GM21515 (cell line): ENCODE results near the gene SPIB.
"Not testable (repeated sequence)": the region's sequence is repeated elsewhere in the genome, so short reads cannot be mapped to it uniquely, and the experiment has no call there.

ENCODE experiments used
- ATAC-seq: cut with Tn5 transposase; IDR thresholded peaks from one replicate; pipeline ENCODE4 v1.9.1; 2021; ENCODE audit not compliant: unreplicated experiment

SPIB gene

DNA sequence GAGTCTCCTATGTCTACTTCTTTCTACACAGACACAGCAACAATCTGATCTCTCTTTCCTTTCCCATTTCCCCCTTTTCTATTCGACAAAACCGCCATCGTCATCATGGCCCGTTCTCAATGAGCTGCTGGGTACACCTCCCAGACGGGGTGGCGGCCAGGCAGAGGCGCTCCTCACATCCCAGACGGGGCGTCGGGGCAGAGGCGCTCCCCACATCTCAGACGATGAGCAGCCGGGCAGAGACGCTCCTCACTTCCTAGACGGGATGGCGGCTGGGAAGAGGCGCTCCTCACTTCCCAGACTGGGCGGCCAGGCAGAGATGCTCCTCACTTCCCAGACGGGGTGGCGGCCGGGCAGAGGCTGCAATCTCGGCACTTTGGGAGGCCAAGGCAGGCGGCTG lies 27.8 kb upstream of the SPIB start:
- ATAC-seq, result not testable (repeated sequence)

DNA sequence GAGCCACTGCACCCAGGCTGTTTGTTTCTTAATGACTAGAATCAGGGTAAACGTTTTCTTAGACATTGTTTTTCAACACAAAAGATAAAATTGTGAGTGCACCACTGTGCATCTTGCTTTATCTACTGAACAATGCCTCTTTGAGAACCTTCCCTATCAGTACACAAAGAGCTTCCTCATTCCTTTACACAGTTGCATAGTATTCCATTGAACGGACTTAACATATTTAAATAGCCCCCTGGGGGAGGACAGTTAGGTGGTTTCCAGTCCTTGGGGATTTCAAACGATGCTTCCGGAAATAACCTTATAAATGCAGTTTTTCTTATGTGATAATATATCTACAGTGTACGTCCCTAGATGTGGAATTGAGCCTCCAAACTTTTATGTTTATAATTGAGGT lies 26.0 kb upstream of the SPIB start:
- ATAC-seq, result no peak

DNA sequence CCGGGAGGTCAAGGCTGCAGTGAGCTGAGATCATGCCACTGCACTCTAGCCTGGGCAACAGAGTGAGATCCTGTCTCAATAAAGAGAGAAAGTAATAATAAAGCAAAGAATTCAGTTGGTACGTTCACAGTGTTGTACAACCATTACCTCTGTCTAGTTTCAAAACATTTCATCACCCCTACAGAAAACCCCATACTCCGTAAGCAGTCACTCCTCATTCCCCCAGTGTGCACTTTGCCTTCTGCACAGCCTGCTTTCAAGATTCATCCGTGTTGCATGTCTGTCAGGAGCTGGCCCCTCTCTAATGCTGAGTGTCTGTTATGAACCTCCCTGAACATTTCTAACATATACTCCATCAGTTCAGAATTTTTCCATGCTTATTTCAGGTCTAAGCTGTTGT lies 25.1 kb upstream of the SPIB start:
- ATAC-seq, result no peak

DNA sequence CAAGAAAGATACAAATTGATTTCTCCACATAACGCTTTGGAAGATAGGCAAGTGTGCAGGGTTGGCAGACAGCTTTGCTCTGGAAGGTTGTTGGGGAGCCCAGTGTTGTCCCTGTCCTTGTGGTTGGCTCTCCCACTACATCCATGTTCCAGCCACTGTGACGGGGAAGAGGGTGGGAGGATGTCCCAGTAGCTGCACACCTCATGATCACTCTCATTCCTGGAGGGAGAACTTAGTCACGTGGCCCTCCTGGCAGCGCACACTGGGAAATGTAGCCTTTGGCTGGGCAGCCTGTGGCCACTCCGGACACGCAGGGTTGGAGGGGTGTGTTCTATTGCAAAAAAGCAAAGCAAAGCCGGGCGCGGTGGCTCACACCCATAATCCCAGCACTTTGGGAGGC lies 24.7 kb upstream of the SPIB start:
- no peak for ATAC-seq

DNA sequence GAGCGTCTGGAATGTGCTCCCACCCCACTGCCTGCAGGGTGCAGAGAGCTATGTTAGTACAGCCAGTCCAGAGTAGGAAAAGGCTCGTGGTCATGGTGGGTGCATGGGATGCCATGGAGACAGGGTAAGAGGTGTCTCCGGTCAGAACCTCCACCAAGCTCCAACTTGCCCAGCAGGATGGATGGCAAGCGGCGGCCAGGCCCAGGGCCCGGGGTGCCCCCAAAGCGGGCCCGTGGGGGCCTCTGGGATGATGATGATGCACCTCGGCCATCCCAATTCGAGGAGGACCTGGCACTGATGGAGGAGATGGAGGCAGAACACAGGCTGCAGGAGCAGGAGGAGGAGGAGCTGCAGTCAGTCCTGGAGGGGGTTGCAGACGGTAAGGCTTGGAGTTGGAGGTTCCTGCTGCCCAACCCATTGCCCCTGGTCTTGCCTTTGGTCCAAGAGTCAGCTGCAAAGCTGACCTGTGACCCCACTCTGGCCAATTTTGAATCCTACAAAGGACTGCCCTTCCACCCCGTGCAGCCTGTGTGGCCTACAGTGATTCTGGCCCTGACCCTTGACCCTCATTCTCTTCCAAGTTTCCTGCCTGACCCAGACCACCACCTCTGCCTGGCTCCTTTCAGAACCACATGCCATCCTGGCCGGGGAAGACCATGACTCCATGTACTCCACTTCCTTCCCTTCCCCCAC lies 19.9 kb upstream of the SPIB start:
- no peak for ATAC-seq

DNA sequence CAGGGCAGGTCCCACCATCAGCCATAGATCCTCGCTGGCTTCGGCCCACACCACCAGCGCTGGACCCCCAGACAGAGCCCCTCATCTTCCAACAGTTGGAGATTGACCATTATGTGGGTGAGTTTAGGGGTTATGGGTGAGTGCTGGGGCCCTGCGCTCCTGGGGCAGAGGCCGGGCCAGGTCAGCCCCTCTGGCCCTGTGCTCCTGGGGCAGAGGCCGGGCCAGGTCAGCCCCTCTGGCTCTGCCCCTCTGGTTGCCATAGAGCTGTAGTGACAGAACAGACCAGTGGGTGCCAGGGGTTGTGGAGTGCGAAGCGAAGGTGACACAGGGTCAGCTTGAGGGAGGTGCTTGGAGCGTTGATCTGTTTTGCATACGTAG lies 19.4 kb upstream of the SPIB start:
- no peak for ATAC-seq

DNA sequence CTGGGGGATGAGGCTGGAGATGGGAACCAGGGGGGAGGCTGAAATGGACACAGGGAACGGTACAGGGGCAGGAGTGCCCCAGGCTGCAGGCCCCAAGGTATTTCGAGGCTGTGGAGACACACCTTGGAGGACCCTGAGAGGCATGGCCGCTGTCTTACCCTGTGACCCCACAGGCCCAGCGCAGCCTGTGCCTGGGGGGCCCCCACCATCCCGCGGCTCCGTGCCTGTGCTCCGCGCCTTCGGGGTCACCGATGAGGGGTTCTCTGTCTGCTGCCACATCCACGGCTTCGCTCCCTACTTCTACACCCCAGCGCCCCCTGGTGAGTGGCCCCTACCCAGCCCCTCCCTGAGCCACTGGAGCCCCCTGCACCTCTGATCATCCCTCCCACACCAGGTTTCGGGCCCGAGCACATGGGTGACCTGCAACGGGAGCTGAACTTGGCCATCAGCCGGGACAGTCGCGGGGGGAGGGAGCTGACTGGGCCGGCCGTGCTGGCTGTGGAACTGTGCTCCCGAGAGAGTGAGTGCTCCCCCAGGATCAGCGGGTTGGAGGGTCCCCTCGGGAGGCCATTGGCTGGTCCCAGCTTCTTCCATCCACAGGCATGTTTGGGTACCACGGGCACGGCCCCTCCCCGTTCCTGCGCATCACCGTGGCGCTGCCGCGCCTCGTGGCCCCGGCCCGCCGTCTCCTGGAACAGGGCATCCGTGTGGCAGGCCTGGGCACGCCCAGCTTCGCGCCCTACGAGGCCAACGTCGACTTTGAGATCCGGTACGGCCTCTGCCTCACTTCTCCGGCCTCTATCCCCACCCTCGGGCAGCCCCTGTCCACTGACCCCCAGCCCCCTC lies 16.9 kb upstream of the SPIB start:
- ATAC-seq, result no peak

DNA sequence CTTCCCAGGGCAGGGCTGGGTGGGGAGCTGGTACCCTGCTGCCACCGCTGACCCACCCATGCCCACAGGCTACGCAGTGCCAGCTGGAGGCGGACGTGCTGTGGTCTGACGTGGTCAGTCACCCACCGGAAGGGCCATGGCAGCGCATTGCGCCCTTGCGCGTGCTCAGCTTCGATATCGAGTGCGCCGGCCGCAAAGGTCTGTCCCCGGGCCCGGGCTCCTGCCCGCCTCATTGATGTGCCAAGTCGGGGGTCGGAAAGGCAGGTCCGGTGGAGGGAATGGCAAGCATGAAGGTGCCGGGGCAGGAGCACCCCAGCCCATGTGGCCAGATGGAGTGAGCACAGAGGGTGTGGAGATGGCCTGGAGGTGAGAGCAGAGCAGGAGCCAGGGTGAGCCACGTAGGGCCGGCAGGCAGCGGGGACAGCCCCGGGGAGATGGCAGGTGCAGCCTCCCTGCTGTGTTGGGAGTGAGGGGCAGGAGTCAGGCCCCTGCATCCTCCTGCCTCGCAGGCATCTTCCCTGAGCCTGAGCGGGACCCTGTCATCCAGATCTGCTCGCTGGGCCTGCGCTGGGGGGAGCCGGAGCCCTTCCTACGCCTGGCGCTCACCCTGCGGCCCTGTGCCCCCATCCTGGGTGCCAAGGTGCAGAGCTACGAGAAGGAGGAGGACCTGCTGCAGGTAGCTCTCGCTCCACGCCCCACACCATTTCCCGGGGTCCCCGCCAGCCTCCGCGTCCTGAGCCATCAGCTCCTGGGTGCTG lies 16.0 kb upstream of the SPIB start:
- ATAC-seq, result no peak

DNA sequence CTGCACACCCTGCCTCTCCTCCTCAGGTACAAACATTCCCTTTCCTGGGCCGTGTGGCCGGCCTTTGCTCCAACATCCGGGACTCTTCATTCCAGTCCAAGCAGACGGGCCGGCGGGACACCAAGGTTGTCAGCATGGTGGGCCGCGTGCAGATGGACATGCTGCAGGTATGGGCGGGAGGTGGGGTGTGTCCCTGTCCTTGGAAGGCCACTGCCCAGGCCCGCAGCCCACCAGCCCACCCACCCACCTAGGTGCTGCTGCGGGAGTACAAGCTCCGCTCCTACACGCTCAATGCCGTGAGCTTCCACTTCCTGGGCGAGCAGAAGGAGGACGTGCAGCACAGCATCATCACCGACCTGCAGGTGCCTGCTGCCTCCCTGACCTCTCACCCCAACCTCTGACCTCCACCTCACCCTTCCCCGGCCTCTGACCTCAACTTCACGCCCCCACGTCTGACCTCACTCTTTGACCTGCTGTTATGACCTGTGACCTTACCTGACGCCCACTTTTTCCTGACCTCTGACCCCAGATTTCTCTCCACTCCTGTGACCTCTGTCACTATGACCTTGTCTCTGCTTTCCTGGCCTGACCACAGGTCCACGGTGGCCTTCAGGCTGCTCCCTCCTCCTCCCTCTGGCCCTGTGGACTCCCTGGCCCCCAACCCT lies 12.4 kb upstream of the SPIB start:
- no peak for ATAC-seq

DNA sequence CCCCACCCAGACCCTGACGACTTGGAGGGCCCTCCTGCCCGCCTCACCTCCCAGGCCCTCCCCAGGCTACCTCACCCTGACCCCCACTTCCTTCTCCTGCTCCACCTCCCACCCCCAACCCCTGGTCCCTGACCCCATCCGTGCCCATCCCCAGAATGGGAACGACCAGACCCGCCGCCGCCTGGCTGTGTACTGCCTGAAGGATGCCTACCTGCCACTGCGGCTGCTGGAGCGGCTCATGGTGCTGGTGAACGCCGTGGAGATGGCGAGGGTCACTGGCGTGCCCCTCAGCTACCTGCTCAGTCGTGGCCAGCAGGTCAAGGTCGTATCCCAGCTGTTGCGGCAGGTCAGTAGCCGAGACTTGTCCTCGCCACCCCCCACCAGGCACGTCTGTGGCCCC lies 11.9 kb upstream of the SPIB start:
- ATAC-seq, result no peak

DNA sequence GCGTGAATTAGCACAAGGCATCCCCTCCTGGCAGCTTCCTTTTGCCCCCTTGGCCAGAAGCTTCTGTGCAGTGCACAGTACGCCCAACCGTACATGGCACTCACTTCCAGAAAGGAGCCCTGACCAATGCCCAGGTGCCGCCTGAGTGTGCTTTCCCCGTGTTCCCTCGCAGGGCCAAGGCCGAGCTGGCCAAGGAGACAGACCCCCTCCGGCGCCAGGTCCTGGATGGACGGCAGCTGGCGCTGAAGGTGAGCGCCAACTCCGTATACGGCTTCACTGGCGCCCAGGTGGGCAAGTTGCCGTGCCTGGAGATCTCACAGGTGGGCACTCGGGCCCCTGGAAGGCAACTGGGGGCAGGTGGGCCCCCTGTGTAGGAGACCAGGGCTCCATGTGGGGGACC lies 9.4 kb upstream of the SPIB start:
- no peak for ATAC-seq

DNA sequence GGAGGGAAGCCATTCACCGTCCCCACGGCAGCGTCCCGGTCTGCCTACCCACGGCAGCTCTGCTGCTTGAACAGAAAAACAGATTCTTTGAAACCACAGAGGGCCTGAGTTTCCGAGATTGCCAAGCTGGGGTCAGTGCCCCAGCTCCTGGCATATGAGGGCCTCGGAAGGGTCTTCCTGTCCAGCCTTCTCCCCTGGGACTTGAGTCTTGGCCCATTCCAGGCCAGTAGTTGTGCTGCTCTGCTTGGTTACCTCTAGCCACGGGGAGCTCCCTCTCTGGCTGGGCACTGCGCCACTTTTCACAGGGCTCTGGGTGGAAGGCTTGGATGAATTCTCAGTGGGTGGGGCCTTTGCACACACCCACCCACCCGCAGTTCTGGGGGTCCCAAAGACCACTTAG lies 8.6 kb upstream of the SPIB start:
- ATAC-seq, result no peak

DNA sequence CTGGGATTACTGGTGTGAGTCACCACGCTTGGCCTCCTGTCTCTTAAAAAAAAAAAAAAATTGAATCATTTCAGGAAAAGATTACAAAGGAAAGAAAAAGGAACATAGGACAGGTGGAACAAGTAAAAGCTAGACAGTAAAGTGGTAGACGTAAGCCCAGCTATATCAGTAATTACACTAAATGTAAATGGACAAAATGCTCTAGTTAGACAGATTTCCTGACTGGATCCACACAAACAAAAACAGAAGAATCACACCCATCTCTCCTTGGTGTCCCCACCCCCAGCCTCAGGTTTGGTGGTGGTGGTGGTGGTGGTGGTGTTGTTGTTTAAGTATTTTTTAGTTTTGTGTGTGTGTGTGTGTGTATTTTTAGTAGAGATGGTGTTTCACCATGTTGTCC lies 6.3 kb upstream of the SPIB start:
- no peak for ATAC-seq

DNA sequence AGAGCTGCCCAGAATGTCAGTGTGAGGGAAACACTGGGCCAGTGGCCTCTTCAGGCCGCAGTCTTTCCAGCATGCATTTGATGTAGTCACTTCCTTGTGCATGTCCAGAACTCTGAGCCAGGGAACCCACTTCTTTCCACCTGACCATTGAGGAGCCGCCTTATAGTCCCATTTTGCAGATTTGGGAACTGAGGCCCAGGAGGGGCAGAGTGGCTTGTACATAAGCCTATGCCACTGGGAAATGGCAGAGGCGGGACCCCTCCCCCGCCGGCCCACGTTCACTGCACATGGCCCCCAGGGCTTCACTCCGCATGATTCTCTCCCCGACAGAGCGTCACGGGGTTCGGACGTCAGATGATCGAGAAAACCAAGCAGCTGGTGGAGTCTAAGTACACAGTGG lies 5.6 kb upstream of the SPIB start:
- ATAC-seq, result no peak

DNA sequence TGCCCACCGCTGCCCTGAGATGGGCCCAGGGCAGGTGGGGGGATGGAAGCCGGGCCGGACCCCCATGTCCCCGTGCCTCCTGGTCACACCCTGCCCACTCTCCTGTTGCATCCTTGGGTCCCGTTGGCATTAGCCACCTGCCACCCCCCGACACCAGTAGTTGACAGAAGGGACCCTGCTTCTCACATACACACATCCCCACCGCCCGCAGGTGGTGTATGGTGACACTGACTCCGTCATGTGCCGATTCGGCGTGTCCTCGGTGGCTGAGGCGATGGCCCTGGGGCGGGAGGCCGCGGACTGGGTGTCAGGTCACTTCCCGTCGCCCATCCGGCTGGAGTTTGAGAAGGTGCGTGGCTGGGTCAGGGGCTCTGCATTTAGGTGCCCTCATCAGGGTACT lies 5.2 kb upstream of the SPIB start:
- no peak for ATAC-seq

DNA sequence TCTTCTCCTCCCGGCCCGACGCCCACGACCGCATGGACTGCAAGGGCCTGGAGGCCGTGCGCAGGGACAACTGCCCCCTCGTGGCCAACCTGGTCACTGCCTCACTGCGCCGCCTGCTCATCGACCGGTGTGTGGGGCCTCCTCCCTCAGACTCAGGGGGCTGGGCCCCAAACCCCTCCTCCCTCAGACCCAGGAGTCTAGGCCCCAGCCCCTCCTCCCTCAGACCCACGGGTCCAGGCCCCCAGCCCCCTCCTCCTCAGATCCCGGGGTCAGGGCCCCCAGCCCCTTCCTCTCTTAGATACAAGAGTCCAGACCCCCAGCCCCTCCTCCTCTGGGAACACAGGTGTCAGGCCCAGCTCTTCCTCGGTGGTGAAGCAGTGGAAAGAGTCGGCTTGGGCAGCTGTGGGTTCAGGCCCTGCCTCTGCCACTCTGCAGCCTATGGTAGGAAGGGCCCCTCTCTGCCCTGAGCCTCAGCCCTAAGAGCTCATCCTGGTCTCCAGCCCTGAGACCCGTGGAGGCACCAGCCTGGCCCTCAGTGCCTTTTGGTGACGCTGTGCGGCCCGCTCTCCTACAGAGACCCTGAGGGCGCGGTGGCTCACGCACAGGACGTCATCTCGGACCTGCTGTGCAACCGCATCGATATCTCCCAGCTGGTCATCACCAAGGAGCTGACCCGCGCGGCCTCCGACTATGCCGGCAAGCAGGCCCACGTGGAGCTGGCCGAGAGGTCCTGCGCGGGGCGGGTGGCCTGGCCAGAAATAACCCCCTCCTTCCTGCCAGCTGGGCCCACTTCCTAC lies 3.7 kb upstream of the SPIB start:
- ATAC-seq, result no peak

DNA sequence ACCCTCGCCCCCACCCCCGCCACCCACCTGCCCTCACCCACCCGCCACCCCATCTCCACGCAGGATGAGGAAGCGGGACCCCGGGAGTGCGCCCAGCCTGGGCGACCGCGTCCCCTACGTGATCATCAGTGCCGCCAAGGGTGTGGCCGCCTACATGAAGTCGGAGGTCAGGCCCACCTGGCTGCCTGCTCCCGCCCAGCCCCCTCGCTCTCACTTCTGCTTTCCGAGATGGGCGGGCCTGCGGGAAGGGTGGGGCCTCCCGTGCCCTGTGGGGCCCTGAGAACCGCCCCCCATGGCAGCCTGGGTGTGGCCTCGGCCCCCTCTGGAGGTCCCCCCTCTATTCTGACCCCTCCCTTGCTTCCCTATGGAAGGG lies 3.1 kb upstream of the SPIB start:
- ATAC-seq, result no peak

DNA sequence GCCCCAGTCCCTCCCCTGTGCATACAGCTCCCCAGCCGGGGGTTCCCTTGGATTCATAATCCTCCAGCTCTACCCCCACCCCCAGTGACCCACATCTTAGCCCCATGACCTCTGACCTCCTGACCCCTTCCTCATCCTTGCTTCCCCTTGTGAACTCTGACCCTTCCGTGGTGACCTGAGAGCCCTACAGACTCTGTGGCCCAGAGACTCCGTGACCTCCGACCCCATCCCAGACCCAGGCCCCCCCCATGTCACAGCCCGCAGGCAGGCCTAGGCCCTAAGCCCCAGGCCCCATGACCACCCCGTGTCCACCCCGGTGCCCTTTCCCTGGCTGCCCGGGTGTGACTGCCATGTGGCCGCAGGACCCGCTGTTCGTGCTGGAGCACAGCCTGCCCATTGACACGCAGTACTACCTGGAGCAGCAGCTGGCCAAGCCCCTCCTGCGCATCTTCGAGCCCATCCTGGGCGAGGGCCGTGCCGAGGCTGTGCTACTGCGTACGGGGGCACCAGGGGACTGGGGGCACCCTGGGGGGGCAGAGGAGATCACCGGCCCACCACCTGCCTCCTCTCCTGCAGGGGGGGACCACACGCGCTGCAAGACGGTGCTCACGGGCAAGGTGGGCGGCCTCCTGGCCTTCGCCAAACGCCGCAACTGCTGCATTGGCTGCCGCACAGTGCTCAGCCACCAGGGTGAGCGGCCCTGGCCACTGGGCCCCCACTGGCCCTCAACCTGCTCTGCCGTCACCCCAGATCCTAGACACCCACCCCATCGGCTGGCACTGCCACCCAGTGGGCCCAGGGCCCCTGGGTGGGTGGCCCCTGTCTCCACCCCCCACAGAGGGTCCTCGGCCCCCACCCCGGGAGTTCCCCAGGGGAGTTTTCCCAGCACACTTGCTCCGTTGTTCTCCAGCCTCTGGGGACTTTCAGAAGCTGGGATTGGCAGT lies 2.4 kb upstream of the SPIB start:
- ATAC-seq, result no peak
